PFSK-1 (cell line): ENCODE measurements around the gene NXN.

Experiments used
- POLR2AphosphoS5 ChIP-seq: IDR thresholded peaks from 2 replicates; pipeline ENCODE4 v1.6.1; 2012; ENCODE audit warnings: low read depth, mild to moderate bottlenecking, control low read depth, low read length, moderate library complexity
- SIN3A ChIP-seq: IDR thresholded peaks from 2 replicates; pipeline ENCODE4 v1.6.1; 2012; ENCODE audit warnings: mild to moderate bottlenecking, low read length, moderate library complexity, borderline replicate concordance; ENCODE audit not compliant: insufficient read depth
- TF ChIP-seq, protein P1 (sequence below), 2 experiments: IDR thresholded peaks; 2 replicates each; pipeline versions ENCODE4 v1.6.1 to v1.8.0; 2011 to 2012; ENCODE audit warnings: low read depth in 2 of 2, low read length in 2 of 2, control low read depth in 1 of 2, inconsistent platforms in 1 of 2, mild to moderate bottlenecking in 1 of 2, moderate library complexity in 1 of 2; ENCODE audit not compliant: insufficient read depth in 1 of 2

DNA sequence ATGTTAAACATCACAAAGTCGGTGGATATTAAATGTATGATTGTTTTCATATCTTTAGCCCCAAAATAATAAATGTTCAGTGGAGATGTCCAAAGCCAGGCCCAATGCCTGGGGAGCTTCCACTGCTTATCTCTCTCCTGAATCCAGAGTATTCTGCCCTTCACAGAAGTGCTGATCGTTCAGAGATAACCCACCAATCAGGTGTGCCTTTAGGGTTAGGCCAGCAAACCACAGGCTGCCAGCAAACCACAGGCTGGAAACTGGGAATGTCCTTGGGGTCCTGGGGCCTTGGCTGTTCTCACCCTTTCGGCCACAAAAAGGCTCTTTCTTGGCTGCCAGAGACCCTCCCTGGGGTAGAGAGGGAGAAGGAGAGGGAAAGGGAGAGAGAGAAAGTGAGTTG lies 33.9 kb downstream of the NXN start:
- TF ChIP-seq POLR2AphosphoS5: no peak
- TF ChIP-seq, protein P1, sequence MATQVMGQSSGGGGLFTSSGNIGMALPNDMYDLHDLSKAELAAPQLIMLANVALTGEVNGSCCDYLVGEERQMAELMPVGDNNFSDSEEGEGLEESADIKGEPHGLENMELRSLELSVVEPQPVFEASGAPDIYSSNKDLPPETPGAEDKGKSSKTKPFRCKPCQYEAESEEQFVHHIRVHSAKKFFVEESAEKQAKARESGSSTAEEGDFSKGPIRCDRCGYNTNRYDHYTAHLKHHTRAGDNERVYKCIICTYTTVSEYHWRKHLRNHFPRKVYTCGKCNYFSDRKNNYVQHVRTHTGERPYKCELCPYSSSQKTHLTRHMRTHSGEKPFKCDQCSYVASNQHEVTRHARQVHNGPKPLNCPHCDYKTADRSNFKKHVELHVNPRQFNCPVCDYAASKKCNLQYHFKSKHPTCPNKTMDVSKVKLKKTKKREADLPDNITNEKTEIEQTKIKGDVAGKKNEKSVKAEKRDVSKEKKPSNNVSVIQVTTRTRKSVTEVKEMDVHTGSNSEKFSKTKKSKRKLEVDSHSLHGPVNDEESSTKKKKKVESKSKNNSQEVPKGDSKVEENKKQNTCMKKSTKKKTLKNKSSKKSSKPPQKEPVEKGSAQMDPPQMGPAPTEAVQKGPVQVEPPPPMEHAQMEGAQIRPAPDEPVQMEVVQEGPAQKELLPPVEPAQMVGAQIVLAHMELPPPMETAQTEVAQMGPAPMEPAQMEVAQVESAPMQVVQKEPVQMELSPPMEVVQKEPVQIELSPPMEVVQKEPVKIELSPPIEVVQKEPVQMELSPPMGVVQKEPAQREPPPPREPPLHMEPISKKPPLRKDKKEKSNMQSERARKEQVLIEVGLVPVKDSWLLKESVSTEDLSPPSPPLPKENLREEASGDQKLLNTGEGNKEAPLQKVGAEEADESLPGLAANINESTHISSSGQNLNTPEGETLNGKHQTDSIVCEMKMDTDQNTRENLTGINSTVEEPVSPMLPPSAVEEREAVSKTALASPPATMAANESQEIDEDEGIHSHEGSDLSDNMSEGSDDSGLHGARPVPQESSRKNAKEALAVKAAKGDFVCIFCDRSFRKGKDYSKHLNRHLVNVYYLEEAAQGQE (IDR thresholded peaks at IDR 0.05; ENCODE audit: insufficient read depth in 1 of 2, low read depth in 2 of 2, low read length in 2 of 2): no peak
- TF ChIP-seq SIN3A: no peak
